RWPE2 (cell line): Measurements from ENCODE around the gene CHCHD5.

Experiments used
- ATAC-seq: fragments of 200-7000 bp; cut with Tn5 transposase; 3 replicates; pipeline ENCODE4 v1.9.1; 2021; ENCODE audit warnings: low read depth
- DNase-seq: peaks from one replicate; pipeline ENCODE4 v3.0.0-alpha.2; 2020; ENCODE audit warnings: low spot score
- H3K27ac ChIP-seq: fragments of 450-650 bp; 2 replicates; pipeline ENCODE4 v1.5.1; 2017; ENCODE audit warnings: mild to moderate bottlenecking; ENCODE audit not compliant: poor library complexity, severe bottlenecking
- H3K27me3 ChIP-seq: fragments of 250-450 bp; sonication (Bioruptor Pico); 2 replicates; pipeline ENCODE4 v1.5.1; 2021; ENCODE audit warnings: mild to moderate bottlenecking, moderate library complexity; ENCODE audit not compliant: insufficient read depth, poor library complexity, severe bottlenecking
- H3K36me3 ChIP-seq: fragments of 250-450 bp; sonication (Bioruptor Pico); 2 replicates; pipeline ENCODE4 v1.5.1; 2020; ENCODE audit warnings: low read depth, mild to moderate bottlenecking, moderate library complexity
- H3K4me1 ChIP-seq: fragments of 250-450 bp; sonication (Bioruptor Pico); 2 replicates; pipeline ENCODE4 v1.5.1; 2021; ENCODE audit warnings: mild to moderate bottlenecking, moderate library complexity; ENCODE audit not compliant: insufficient read depth, poor library complexity, severe bottlenecking
- H3K4me3 ChIP-seq: fragments of 250-450 bp; sonication (Bioruptor Pico); 2 replicates; pipeline ENCODE4 v1.5.1; 2021; ENCODE audit warnings: mild to moderate bottlenecking, moderate library complexity; ENCODE audit not compliant: severe bottlenecking
- H3K9me3 ChIP-seq: fragments of 250-450 bp; sonication (Bioruptor Pico); 2 replicates; pipeline ENCODE4 v1.5.1; 2021; ENCODE audit warnings: mild to moderate bottlenecking, moderate library complexity; ENCODE audit not compliant: severe bottlenecking
- CTCF ChIP-seq: fragments of 450-650 bp; IDR thresholded peaks from one replicate; pipeline ENCODE4 v1.5.1; 2017; ENCODE audit warnings: mild to moderate bottlenecking, moderate library complexity; ENCODE audit not compliant: poor library complexity, severe bottlenecking

The CHCHD5 gene

GRCh38 chr2:112622528-112622849, 38.1 kb downstream of the CHCHD5 start:
- peak; percentile 32 for ATAC-seq
- peaks cover 54% of the 10 kb centered on the region for H3K4me1 ChIP-seq
- H3K36me3 ChIP-seq, result no peaks in the 10 kb centered on the region
- no peak for DNase-seq
- TF ChIP-seq CTCF, result no peak
- H3K27ac ChIP-seq, result peak overlapping the region; percentile 99
- H3K27me3 ChIP-seq, result no peaks in the 10 kb centered on the region
- H3K9me3 ChIP-seq, result no peaks in the 10 kb centered on the region
- H3K4me3 ChIP-seq, result no peak overlapping the region

DNA sequence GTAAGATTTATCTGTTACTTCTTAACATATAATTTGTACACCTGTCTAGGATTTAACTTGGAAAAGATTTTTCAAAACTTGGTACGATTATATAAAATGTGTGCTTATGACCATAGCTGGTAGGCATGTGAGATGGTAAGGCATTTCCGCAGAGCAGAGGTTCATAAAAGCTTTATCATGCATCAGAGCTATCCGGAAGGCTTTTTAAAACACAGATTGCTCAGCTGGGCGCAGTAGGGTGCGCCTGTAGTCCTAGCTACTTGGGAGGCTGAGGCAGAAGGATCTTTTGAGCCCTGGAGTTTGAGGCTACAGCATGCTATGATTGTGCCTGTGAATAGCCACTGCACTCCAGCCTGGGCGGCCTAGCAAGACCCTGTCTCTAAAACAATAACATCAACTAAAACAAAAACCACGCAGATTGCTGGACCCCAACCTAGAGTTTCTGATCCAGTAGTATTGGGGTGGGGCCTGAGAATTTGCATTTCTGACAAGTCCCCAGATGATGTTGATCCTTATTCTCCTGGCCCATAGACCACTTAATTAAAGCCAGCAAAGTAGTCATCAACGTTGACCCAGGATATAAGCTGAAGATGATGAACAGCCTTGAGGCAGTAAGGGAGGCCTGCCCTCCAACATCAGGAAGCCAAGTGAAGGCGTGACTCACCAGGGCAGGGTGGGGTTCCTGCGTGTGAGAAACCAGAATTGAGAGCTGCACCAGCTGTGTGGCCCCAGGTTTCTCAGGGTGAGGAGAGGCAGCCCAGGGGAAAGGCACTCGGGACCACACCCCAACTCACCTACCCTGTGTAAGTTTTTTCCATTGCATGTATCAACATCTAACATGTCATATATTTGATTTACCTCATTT, 39.7 kb downstream of the CHCHD5 start:
- no peaks in the 10 kb centered on the region for H3K36me3 ChIP-seq
- H3K4me1 ChIP-seq, result peaks cover 60% of the 10 kb centered on the region
- H3K27ac ChIP-seq, result peak overlapping the region; percentile 99
- peak; percentile 69 for ATAC-seq
- no peaks in the 10 kb centered on the region for H3K9me3 ChIP-seq
- no peak overlapping the region for H3K4me3 ChIP-seq
- H3K27me3 ChIP-seq, result no peaks in the 10 kb centered on the region
- peak; percentile 94 for DNase-seq
- TF ChIP-seq CTCF, result no peak

- no peaks in the 10 kb centered on the region for H3K9me3 ChIP-seq
- no peak for TF ChIP-seq CTCF
- peak overlapping the region; percentile 99 for H3K27ac ChIP-seq
- H3K4me1 ChIP-seq, result peaks cover 69% of the 10 kb centered on the region
- H3K36me3 ChIP-seq, result no peaks in the 10 kb centered on the region
- no peak overlapping the region for H3K4me3 ChIP-seq
- no peaks in the 10 kb centered on the region for H3K27me3 ChIP-seq
- ATAC-seq (no peak), DNase-seq (no peak)
These were observed 41.2 kb downstream of the CHCHD5 start for GRCh38 chr2:112625474-112626114.

- ATAC-seq (peak; percentile 40), DNase-seq (no peak)
- no peak overlapping the region for H3K4me3 ChIP-seq
- H3K36me3 ChIP-seq, result no peaks in the 10 kb centered on the region
- peak; percentile 95 for TF ChIP-seq CTCF
- peak overlapping the region; percentile 99 for H3K27ac ChIP-seq
- H3K4me1 ChIP-seq, result peaks cover 73% of the 10 kb centered on the region
- H3K27me3 ChIP-seq, result no peaks in the 10 kb centered on the region
- no peaks in the 10 kb centered on the region for H3K9me3 ChIP-seq
These were observed 42.2 kb downstream of the CHCHD5 start for GRCh38 chr2:112626604-112627059.
